ENCODE measurements around the gene USP51. TPM values are rescaled to one million over a fixed set of nuclear protein-coding genes. Genes with fewer than 3 reads are reported as not detected.
"Not testable (repeated sequence)": the region's sequence is repeated elsewhere in the genome, so short reads cannot be mapped to it uniquely, and the experiment has no call there.

Gene USP51
- 1.6 TPM for total RNA-seq
- long read RNA-seq = 0 reads

DNA sequence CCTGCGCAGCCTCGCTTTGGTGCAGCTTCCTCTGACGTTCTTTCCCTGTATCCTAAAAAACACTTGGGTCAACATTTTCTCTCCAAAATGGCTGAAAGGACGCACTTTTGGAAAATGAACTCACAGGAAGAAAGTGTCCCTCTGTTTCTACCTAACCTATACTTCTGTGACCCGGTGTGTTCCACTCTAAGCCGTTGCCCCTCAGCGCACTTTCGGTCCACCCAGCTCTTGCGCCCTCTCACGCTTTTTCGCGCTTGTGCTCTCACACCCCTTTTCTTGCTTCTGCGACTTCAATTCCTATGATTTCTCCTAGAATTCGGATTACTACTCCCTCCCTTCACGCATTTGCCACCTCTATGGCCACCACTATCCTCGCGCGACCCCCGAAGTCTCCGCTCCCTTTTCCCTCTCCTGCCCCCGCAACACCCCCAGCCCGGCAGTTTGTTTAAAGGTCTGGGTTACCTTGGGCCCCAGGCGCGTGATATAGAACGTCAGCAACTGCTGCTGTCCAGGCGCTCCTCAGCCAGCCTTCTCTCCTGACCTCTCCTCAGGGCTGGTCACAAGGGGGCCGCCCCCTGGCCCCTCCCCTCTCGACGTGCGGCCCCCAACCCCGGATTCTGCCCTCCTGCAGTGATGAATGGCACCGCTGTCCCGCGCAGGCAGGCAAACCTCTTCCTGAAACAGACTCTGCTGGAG is at the start of gene USP51:
USP51 (minus strand) TSS at position 535 of the 696 bp plus-strand sequence. CDS start 909 bp downstream, outside the sequence.
- intact Hi-C loops (cut with DNase I) = no loop called here

DNA sequence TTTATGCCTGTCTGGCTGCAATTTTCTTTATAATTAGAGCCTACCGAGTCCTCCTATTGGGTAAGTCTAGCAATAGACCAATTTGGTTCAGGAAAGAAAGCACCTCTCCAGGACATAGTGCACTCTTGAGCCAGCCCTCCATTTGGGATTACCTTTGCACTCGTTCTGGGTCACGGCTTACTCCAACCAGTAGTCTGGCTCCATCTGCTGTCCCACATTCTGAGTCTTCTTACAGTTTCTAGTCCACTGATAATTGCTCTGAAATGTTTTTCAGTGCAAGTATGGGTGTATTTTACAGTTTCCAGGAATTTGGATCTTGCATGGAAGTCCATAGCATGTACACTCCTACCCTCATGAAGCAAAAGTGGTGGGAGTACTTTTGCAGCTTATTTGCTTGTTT is 34.8 kb upstream of the USP51 start:
- intact Hi-C loops (cut with DNase I) = no loop called here
- DNase-seq (no peak), ATAC-seq (ENCODE audit: poor library complexity) (no peak)

More for the DNA sequence above, at the start of gene USP51:
- DNase-seq = peak; percentile 45
- peak; percentile 65 for ATAC-seq (ENCODE audit: poor library complexity)

DNA sequence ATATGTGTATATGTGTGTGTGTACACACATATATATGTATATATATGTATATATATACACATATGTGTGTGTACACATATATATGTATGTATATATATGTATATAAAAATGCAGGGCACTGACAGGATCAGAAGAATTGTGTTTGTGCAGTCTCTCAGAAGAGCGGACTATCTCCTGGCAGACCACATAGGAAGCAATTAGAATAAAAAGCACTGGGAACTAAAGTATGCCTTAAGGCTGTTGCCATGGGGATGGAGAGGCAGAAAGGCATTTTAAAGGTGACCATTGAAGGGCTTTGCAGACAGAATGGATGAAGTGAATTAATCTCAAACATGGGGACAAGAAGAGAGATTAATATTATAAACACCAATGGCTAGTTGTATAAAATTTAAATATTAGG is 33.7 kb upstream of the USP51 start:
- intact Hi-C loops (cut with DNase I) = no loop called here
- DNase-seq (no peak), ATAC-seq (ENCODE audit: poor library complexity) (no peak)

DNA sequence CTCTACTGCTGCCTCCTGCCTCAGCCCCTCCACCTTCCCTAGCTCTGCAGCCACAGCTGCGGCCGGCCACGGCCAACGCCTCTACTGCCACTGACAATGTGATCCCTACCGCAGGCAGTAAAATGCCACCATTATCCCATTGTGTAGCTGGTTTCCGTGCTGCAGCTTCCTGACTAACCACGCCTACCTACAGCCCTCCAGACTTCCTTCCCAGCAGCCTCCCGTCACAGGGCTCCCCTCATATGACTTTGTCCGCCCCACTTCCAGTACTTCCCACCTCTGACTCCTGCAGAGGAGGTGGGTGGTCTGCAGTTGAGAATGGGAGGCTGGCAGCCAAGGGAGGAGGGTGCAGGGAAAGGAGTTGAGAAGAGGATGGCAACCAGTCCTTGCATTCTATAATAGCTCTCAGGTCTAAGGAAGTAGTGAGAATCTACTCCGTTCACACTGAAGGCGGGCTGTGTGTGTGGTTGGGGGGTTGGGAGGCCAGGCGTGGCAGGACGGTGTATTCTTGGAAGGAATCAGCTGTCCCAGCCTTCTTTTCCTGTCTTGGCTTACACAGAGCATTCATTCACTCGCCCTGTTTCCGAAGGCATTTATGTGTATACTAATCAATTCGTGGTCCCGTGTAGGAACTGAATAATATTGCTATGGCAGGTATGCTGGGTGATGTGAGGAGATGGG is 33.1 kb upstream of the USP51 start:
- ATAC-seq (ENCODE audit: poor library complexity) (no peak), DNase-seq (no peak)
- intact Hi-C loops (cut with DNase I) = no loop called here

DNA sequence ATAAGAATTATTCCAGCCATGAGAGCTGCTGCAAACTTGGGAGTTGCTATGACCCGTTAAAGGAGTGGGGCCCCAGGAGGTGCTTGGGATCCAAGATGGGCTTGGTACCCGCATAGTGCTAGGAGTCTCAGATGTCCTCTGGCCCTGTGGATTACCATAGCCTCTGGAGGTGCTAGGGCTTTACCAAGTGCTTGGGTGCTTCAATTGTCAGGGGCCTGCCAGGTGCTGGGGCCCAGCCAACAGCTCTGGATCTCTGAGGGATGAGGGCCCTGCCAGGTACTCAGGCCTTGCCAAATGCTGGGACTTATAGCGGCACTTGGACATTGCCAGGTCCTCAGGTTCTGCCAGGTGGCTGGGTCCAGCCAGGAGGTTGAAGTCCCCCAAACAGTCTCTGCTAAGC is 32.0 kb upstream of the USP51 start:
- DNase-seq = no peak
- intact Hi-C loops (cut with DNase I) = no loop called here
- ATAC-seq (ENCODE audit: poor library complexity) = no peak

DNA sequence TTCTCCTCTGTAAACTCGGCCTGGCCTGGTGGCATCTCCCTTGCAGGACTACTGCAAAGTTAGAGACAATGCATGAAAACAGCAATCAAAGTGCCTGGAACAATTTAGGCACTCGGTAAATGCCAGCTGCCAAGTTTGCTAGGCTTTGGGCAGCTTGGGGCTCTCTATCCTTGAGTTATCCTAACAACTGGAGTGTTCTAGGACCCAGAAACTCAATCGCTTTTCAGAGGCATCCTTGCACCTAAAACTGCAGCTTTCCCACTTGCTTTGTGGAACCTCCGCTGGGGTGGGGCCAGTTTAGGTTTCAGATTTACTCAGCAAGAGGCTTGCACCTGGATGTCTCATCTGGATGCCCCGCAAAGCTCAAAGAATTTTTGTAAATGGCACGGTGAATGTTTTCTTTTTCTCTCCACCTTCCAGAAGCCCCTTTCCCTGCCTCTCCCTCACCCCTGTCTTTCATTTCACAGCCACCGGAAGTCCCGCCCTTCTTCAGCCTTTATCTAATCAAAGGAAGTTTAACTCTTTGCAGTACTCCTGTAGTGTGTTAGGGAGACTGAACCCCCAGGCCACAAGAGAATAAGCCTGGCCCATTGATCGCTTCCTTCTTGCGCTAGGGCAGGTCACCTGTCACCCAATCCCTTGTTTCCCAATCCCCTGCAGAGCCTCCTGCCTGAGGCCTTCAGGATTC is 27.3 kb upstream of the USP51 start:
- intact Hi-C loops (cut with DNase I); DNase-seq; ATAC-seq (ENCODE audit: poor library complexity): not testable (repeated sequence)

DNA sequence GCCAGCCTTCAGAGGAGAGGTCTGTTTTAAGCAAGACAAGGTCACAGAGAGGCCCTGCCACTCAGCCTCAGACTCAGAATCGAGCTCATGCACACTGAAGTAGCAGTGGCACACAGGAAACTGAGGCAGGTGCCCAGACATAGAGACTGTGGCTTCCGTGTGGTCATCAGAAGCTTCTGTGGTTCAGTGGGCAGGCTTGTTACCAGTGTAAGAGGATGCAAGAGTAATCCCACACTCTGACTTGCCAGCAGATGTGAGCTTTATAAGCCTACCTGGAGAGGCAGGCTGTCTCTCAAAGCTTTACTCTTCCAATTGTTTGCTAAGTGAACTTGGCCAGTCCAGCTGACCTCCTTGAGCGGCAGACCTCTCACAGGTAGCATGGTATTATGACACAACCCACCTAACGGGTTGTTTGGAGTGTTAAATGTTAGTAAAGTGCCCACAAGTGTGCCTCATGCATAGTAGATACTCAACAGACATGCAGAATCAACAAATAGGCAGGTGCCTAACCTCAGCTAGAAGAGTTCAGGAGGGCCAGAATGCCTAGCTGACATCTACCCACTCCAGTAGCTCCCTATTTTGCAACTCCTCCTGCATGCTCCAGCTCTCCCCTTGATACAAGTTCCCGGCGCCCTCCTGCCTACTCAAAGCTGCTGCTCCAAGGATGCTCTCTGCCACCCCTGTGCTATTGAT is 23.5 kb upstream of the USP51 start:
- peak; percentile 45 for ATAC-seq (ENCODE audit: poor library complexity)
- intact Hi-C loops (cut with DNase I); DNase-seq: not testable (repeated sequence)

DNA sequence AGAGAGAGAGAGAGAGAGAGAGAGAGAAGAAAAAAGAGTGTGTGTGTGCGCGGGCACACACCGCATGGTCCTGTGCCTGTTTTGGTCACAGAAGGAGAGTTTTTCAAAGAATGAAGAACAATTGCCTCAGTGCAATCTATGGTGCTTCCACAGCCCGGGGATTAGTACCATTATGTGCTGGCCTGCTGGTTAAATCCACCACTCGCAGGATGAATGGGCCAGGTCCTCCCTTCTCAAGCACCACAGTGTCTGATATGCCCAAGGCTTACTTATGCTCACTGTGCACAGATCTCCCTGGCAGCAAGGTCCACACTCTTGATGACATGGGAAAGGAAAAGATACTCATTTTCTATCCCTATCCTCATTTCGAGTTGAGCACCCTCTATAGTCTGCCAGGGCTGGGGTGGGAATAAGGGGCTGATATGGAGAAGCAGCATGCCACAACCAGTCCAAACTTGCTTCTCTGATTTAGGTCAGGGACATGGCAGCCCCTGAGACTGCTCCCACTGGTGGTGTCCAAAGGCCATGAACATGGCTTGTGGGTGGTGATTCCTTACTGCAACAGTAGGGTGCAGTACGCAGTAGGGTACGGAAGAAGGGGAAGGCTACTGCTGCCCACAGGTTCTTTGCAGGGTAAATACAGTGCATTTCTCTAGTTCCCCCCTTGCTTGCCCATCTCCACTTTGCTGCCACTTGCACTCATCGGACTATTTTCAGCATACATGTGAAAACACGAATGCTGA is 18.9 kb upstream of the USP51 start:
- DNase-seq; ATAC-seq (ENCODE audit: poor library complexity); intact Hi-C loops (cut with DNase I): not testable (repeated sequence)

DNA sequence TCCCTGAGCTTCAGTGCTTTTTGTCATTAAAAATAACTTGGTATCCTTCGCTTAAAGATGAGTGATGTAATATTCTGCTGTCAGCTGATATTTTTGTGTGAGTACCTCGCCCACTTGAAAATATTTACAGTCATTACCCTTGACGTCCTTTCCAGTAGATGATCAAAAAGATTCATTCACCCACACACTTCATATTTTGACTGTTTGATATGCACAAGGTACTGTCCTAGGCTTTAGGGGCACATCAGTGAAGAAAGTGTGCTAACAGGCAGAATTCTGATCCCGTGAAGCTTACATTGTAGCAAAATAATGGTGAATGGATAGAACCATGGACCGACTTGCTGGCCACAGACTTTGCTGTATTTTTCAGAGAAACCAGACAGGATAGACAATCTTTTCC is 18.1 kb upstream of the USP51 start:
- intact Hi-C loops (cut with DNase I); DNase-seq; ATAC-seq (ENCODE audit: poor library complexity): not testable (repeated sequence)

DNA sequence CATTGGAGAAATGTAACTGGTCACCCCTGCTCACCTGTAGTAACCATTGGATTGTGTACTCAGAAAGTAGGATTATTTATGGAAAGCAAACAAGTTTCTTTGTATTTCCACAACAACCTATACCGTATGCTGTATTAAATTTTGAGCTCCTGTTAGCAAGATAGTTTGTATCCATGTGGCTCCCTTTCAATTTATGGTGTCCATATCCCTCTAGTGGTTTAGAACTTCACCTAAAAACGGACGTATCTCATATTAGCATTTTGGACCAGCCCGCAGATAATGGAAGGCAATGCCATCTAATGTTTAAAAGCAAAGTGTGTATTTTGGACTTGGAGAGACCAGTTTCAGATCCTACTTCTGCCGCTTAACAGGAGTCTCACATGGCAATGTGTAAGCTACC is 17.4 kb upstream of the USP51 start:
- intact Hi-C loops (cut with DNase I); ATAC-seq (ENCODE audit: poor library complexity); DNase-seq: not testable (repeated sequence)

DNA sequence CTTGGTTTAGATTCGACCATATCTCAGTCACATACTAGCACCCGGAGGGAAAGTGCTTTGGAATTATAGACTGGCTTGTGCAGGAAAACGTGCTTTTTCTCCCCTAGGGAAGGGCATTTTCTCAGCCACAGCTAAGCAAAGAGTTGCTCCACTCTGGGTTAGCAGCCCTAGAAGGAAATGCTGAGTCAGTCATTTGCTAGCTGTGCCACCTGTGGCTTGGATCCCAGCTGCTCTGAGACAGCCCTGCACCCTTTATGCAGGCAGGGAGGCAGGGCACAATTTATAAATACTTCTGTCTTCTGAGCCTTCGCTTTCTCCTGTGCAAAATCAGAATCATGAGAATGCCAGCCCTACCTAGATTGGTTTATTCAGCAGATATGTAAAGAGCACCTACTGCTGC is 1.3 kb upstream of the USP51 start:
- DNase-seq (no peak), ATAC-seq (ENCODE audit: poor library complexity) (no peak)
- intact Hi-C loops (cut with DNase I) = no loop called here

DNA sequence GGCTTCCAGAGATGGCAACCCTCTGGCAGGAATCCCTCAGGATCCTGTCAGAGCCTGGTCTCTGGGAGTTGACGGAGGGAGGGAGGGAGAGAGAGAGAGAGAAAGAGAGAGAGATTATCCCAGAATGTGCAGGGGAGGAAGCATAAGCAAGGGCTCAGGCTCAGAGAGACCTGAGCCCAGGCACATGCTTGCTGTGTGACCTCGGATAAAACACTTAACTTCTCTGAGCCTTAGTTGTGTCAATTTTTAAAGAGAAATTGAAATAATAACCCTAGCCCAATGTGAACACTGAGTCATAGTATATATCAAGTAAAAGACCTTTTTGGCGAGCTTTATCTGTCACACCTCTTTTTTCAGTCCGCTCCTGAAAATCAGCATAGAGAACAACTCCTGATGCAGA is 473 bp upstream of the USP51 start:
- no peak for DNase-seq
- no peak for ATAC-seq (ENCODE audit: poor library complexity)
- intact Hi-C loops (cut with DNase I) = no loop called here

DNA sequence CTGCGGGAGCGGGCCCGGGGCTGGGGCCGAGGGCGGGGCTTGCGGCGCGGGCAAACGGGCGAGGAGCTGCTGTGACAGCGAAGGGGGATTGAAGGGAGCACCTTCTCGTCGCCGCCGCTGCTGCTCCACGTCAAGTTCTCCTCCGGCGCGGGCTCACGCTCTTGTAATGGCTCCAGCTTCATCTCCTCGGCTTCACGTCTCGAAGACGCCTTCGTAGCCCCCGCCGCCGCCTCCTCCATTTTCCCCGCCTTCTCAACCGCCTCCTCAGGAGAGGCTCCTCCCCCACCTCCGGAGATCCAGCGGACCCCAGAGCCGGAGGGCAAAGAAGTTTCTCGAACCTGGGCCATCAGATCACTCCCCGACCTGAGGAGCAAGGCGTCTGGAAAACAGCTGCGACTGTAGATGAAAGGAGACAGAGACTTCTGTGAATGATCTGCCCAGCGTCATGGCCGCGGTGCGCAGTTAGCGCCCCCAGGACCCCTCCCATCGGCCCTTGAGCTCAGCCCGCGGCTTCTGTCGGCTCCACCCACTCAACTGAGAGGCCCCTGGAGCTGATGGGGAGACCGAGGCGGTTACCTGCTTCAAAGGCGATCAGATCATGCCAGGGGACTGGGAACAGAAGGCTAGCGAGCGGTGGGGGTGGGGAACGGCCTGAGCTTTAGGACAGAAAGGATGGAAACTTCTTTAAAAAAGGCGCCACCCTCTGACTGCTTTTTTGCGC is 895 bp downstream of the USP51 start:
- ATAC-seq (ENCODE audit: poor library complexity) = peak; percentile 93
- peak; percentile 79 for DNase-seq
- intact Hi-C loops (cut with DNase I) = no loop called here

DNA sequence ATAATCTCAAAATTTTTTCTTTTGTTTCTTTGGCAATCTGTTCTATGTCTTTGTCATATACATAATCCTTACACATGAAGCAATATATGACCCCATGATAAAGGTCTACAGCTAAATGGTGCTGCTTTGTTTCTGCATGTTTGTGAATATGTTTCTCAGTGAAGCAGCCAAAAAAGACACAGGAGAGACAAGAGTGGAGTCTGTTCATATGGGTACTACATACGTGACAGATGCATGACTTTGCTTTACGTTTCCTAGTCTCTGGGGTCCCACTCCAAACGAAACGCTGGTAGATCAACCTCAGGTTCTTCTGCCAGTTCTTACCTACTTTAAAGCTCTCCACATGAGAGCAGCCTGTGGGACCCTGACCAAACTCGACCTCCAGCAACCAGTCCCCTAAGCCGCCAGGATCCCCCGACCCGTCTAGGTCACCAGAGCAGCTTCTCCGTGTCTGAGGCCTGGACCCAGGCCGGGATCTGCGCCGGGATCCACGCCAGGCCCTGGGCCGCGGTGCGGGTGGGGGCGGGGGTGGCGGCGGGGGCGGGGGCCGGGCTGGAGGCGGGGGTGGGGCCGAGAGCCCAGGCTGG is 1.5 kb downstream of the USP51 start:
- no peak for DNase-seq
- intact Hi-C loops (cut with DNase I) = no loop called here
- no peak for ATAC-seq (ENCODE audit: poor library complexity)

DNA sequence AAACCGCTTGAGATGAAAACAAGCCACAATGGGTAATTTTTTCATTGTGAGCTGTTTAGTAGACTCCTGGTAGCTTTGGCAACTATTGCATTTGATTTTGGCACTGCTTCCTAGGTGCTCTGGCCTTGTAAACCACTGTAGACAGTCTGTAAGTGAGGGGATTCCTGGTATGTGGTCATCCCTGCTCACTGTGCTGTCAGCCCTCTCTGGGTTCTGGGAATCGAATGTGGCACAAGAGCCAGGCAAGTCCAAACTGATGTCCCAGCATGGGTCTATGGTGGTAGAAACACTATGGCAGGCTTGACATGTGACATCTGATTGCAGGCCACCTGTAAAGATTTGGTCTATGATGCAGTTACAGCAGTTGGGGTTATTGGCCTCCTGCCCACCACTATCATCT is 2.5 kb downstream of the USP51 start:
- ATAC-seq (ENCODE audit: poor library complexity) (no peak), DNase-seq (no peak)
- intact Hi-C loops (cut with DNase I) = no loop called here

DNA sequence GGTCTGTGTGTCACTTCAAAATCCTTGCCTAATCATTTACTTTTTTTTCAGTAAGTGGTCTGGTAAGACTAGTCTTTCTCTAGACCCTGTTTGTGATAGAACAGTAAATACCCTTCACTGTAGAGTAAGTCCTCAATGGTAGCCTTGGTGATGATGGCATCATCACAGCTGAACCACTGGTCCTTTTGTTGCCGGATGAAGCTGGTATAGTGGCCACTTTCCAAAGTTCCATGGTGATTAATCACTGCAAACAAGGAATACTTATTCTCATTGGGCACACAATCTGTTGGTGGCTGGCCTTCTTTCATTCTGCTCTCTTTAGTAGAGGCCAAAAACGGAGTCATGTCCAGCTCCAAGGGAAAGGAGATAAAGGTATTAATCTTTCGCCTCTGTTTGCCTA is 2.9 kb downstream of the USP51 start:
- DNase-seq = no peak
- intact Hi-C loops (cut with DNase I) = no loop called here
- ATAC-seq (ENCODE audit: poor library complexity) = no peak

DNA sequence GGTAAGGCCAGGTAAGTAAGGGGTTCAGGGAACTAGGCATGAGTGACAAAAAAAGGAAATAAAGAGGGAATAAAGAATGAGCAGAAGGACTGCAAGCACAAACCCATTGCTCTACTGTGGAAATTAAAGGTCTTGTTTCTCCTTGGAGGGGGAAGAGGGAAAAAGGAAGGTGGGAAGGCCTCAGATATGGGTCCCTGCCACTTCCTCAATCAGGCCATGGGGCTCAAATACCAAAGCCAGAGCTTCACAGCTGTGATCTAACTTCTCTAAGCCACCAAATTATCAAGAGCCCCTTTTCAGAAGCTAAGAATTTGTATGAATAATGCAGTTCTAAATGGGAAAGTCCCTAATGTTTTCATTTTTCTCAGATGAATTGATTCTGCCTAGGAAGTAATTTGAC is 4.7 kb downstream of the USP51 start:
- ATAC-seq (ENCODE audit: poor library complexity) (no peak), DNase-seq (no peak)
- intact Hi-C loops (cut with DNase I) = no loop called here
